ENCODE data around the gene OXSR1.
A peak's percentile ranks its signal among the peaks of the same experiment; 100 is the strongest.

Gene OXSR1

GRCh38 chr3:38139191-38139590 is 26.1 kb upstream of the OXSR1 start:
- Histone ChIP-seq H3K4me3 (ENCODE audit: low read depth in 1 of 2, low read length in 2 of 2) (peak overlapping the region; percentile 87 to 89), H3K36me3 (ENCODE audit: control insufficient read depth in 1 of 2, insufficient read depth in 2 of 2, low read length in 2 of 2) (peaks cover 21 to 26% of the 10 kb centered on the region in 2 donors), H3K27me3 (ENCODE audit: low read depth, low read length) (no peaks in the 10 kb centered on the region), H3K27ac (ENCODE audit: low read length) (peak overlapping the region; percentile 93), H3K9me3 (ENCODE audit: control insufficient read depth in 1 of 2, low read length in 2 of 2) (no peaks in the 10 kb centered on the region), H3K4me1 (ENCODE audit: control insufficient read depth in 1 of 2, insufficient read depth in 2 of 2, low read length in 2 of 2) (peaks cover 16 to 25% of the 10 kb centered on the region in 2 donors)

- Histone ChIP-seq H3K9me3 (ENCODE audit: control insufficient read depth in 1 of 2, low read length in 2 of 2) (no peaks in the 10 kb centered on the region), H3K27ac (ENCODE audit: low read length) (peak overlapping the region; percentile 93), H3K36me3 (ENCODE audit: control insufficient read depth in 1 of 2, insufficient read depth in 2 of 2, low read length in 2 of 2) (peaks cover 21 to 22% of the 10 kb centered on the region in 2 donors), H3K4me1 (ENCODE audit: control insufficient read depth in 1 of 2, insufficient read depth in 2 of 2, low read length in 2 of 2) (peaks cover 16 to 25% of the 10 kb centered on the region in 2 donors), H3K27me3 (ENCODE audit: low read depth, low read length) (no peaks in the 10 kb centered on the region), H3K4me3 (ENCODE audit: low read depth in 1 of 2, low read length in 2 of 2) (peak overlapping the region; percentile 87 to 89)
Observed at GRCh38 chr3:38139652-38140051, 25.7 kb upstream of the OXSR1 start.

GRCh38 chr3:38140326-38141172 is 24.8 kb upstream of the OXSR1 start:
- Histone ChIP-seq H3K27ac (ENCODE audit: low read length) (no peak overlapping the region), H3K4me3 (ENCODE audit: low read depth in 1 of 2, low read length in 2 of 2) (no peak overlapping the region), H3K4me1 (ENCODE audit: control insufficient read depth in 1 of 2, insufficient read depth in 2 of 2, low read length in 2 of 2) (peaks cover 16 to 20% of the 10 kb centered on the region in 2 donors), H3K36me3 (ENCODE audit: control insufficient read depth in 1 of 2, insufficient read depth in 2 of 2, low read length in 2 of 2) (peaks cover 19 to 21% of the 10 kb centered on the region in 2 donors), H3K27me3 (ENCODE audit: low read depth, low read length) (no peaks in the 10 kb centered on the region), H3K9me3 (ENCODE audit: control insufficient read depth in 1 of 2, low read length in 2 of 2) (no peaks in the 10 kb centered on the region)

DNA sequence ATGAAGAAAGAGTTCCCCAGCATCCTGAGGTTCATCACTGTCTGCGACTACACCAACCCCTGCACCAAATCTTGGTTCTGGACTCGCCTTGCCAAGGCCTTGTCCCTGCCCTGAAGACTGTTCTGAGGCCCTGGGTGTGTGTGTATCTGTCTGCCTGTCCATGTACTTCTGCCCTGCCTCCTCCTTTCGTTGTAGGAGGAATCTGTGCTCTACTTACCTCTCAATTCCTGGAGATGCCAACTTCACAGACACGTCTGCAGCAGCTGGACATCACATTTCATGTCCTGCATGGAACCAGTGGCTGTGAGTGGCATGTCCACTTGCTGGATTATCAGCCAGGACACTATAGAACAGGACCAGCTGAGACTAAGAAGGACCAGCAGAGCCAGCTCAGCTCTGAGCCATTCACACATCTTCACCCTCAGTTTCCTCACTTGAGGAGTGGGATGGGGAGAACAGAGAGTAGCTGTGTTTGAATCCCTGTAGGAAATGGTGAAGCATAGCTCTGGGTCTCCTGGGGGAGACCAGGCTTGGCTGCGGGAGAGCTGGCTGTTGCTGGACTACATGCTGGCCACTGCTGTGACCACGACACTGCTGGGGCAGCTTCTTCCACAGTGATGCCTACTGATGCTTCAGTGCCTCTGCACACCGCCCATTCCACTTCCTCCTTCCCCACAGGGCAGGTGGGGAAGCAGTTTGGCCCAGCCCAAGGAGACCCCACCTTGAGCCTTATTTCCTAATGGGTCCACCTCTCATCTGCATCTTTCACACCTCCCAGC is 24.0 kb upstream of the OXSR1 start:
- Histone ChIP-seq H3K4me3 (ENCODE audit: low read depth in 1 of 2, low read length in 2 of 2) (no peak overlapping the region), H3K27me3 (ENCODE audit: low read depth, low read length) (no peaks in the 10 kb centered on the region), H3K9me3 (ENCODE audit: control insufficient read depth in 1 of 2, low read length in 2 of 2) (no peaks in the 10 kb centered on the region), H3K4me1 (ENCODE audit: control insufficient read depth in 1 of 2, insufficient read depth in 2 of 2, low read length in 2 of 2) (peaks cover 13 to 16% of the 10 kb centered on the region in 2 donors), H3K27ac (ENCODE audit: low read length) (no peak overlapping the region), H3K36me3 (ENCODE audit: control insufficient read depth in 1 of 2, insufficient read depth in 2 of 2, low read length in 2 of 2) (peaks cover 19 to 21% of the 10 kb centered on the region in 2 donors)

GRCh38 chr3:38141952-38142273 is 23.4 kb upstream of the OXSR1 start:
- H3K4me3 ChIP-seq (ENCODE audit: low read depth in 1 of 2, low read length in 2 of 2): no peak overlapping the region
- H3K36me3 ChIP-seq (ENCODE audit: control insufficient read depth in 1 of 2, insufficient read depth in 2 of 2, low read length in 2 of 2): peaks cover 19 to 21% of the 10 kb centered on the region in 2 donors
- H3K4me1 ChIP-seq (ENCODE audit: control insufficient read depth in 1 of 2, insufficient read depth in 2 of 2, low read length in 2 of 2): peaks cover 13 to 16% of the 10 kb centered on the region in 2 donors
- H3K27me3 ChIP-seq (ENCODE audit: low read depth, low read length): no peaks in the 10 kb centered on the region
- H3K27ac ChIP-seq (ENCODE audit: low read length): no peak overlapping the region
- no peaks in the 10 kb centered on the region for H3K9me3 ChIP-seq (ENCODE audit: control insufficient read depth in 1 of 2, low read length in 2 of 2)

GRCh38 chr3:38142959-38143358 is 22.4 kb upstream of the OXSR1 start:
- H3K9me3 ChIP-seq (ENCODE audit: control insufficient read depth in 1 of 2, low read length in 2 of 2): no peaks in the 10 kb centered on the region
- no peaks in the 10 kb centered on the region for H3K27me3 ChIP-seq (ENCODE audit: low read depth, low read length)
- peaks cover 10 to 13% of the 10 kb centered on the region in 2 donors for H3K4me1 ChIP-seq (ENCODE audit: control insufficient read depth in 1 of 2, insufficient read depth in 2 of 2, low read length in 2 of 2)
- peaks cover 19 to 21% of the 10 kb centered on the region in 2 donors for H3K36me3 ChIP-seq (ENCODE audit: control insufficient read depth in 1 of 2, insufficient read depth in 2 of 2, low read length in 2 of 2)
- H3K4me3 ChIP-seq (ENCODE audit: low read depth in 1 of 2, low read length in 2 of 2): no peak overlapping the region
- no peak overlapping the region for H3K27ac ChIP-seq (ENCODE audit: low read length)

GRCh38 chr3:38143511-38143910 is 21.8 kb upstream of the OXSR1 start:
- Histone ChIP-seq H3K4me3 (ENCODE audit: low read depth in 1 of 2, low read length in 2 of 2) (no peak overlapping the region), H3K27ac (ENCODE audit: low read length) (no peak overlapping the region), H3K27me3 (ENCODE audit: low read depth, low read length) (no peaks in the 10 kb centered on the region), H3K4me1 (ENCODE audit: control insufficient read depth in 1 of 2, insufficient read depth in 2 of 2, low read length in 2 of 2) (peaks cover 10 to 11% of the 10 kb centered on the region in 2 donors), H3K9me3 (ENCODE audit: control insufficient read depth in 1 of 2, low read length in 2 of 2) (no peaks in the 10 kb centered on the region), H3K36me3 (ENCODE audit: control insufficient read depth in 1 of 2, insufficient read depth in 2 of 2, low read length in 2 of 2) (peaks cover 19 to 21% of the 10 kb centered on the region in 2 donors)

GRCh38 chr3:38146504-38146903 is 18.8 kb upstream of the OXSR1 start:
- Histone ChIP-seq H3K4me1 (ENCODE audit: control insufficient read depth in 1 of 2, insufficient read depth in 2 of 2, low read length in 2 of 2) (no peaks in the 10 kb centered on the region), H3K27me3 (ENCODE audit: low read depth, low read length) (no peaks in the 10 kb centered on the region), H3K27ac (ENCODE audit: low read length) (no peak overlapping the region), H3K4me3 (ENCODE audit: low read depth in 1 of 2, low read length in 2 of 2) (no peak overlapping the region), H3K9me3 (ENCODE audit: control insufficient read depth in 1 of 2, low read length in 2 of 2) (no peaks in the 10 kb centered on the region), H3K36me3 (ENCODE audit: control insufficient read depth in 1 of 2, insufficient read depth in 2 of 2, low read length in 2 of 2) (peaks cover 10 to 12% of the 10 kb centered on the region in 2 donors)

DNA sequence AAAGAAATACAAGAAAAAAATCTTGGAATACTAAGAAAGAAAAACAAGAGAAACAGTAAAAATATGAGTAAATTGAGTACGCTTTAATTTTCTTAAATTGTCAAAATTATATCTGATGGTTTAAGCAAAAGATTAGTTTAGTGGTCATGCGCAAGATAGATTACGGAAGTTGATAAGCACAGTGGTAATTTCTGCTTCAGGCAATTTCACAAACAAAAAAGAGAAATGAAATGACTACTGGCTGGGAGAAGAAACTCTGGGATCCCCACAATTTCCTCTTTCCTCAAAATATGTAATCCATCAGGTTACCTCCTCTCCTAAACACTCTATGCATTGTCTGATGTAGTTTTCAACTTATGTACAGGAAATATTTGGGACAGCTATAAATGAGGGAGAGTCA is 17.9 kb upstream of the OXSR1 start:
- H3K4me1 ChIP-seq (ENCODE audit: control insufficient read depth in 1 of 2, insufficient read depth in 2 of 2, low read length in 2 of 2): no peaks in the 10 kb centered on the region
- H3K4me3 ChIP-seq (ENCODE audit: low read depth in 1 of 2, low read length in 2 of 2): no peak overlapping the region
- H3K36me3 ChIP-seq (ENCODE audit: control insufficient read depth in 1 of 2, insufficient read depth in 2 of 2, low read length in 2 of 2): peaks cover 2 to 3% of the 10 kb centered on the region in 2 donors
- no peaks in the 10 kb centered on the region for H3K27me3 ChIP-seq (ENCODE audit: low read depth, low read length)
- H3K9me3 ChIP-seq (ENCODE audit: control insufficient read depth in 1 of 2, low read length in 2 of 2): no peaks in the 10 kb centered on the region
- no peak overlapping the region for H3K27ac ChIP-seq (ENCODE audit: low read length)

DNA sequence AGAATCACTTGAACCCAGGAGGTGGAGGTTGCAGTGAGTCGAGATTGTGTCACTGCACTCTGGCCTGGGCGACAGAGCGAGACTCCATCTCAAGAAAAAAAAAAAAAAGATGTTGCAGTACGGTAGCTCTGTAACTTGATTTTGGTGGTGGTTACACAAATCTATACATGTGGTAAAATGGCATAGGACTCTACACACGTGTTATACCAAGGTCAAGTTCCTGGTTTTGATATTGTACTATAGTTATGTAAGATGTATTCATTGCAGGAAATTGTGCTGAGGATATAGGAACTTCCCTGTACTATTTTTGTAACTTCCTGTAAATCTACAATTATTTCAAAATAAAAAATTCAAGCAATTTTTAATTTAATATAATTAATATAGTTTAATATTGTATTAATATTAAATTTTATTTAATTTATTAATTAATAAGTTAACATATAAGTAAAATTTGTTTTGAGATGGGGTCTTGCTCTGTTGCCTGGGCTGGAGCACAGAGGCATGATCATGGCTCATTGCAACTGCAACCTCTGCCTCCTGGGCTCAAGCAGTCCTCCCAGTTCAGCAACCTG is 16.9 kb upstream of the OXSR1 start:
- no peaks in the 10 kb centered on the region for H3K9me3 ChIP-seq (ENCODE audit: control insufficient read depth in 1 of 2, low read length in 2 of 2)
- H3K27me3 ChIP-seq (ENCODE audit: low read depth, low read length): no peaks in the 10 kb centered on the region
- H3K4me3 ChIP-seq (ENCODE audit: low read depth in 1 of 2, low read length in 2 of 2): no peak overlapping the region
- H3K27ac ChIP-seq (ENCODE audit: low read length): no peak overlapping the region
- H3K4me1 ChIP-seq (ENCODE audit: control insufficient read depth in 1 of 2, insufficient read depth in 2 of 2, low read length in 2 of 2): no peaks in the 10 kb centered on the region
- no peaks in the 10 kb centered on the region for H3K36me3 ChIP-seq (ENCODE audit: control insufficient read depth in 1 of 2, insufficient read depth in 2 of 2, low read length in 2 of 2)

DNA sequence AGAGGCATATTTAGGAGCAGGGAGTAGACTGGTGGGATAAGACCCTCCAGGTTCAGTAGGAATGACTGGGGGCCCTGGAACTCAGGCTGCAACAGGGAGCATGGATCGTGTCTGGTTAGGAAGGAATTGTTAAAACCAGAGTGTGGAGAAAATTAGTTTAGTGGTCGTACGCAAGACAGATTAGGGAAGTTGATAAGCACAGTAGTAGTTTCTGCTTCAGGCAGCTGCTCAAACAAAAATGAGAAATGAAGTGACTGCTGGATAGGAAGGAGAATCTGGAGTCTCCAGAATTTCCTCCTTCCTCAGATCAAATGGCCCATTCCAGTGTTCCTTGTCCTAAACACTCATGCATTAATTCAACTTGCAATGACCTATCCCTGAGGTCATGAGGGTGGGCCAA is 15.6 kb upstream of the OXSR1 start:
- Histone ChIP-seq H3K4me1 (ENCODE audit: control insufficient read depth in 1 of 2, insufficient read depth in 2 of 2, low read length in 2 of 2) (no peaks in the 10 kb centered on the region), H3K9me3 (ENCODE audit: control insufficient read depth in 1 of 2, low read length in 2 of 2) (no peaks in the 10 kb centered on the region), H3K4me3 (ENCODE audit: low read depth in 1 of 2, low read length in 2 of 2) (no peak overlapping the region), H3K36me3 (ENCODE audit: control insufficient read depth in 1 of 2, insufficient read depth in 2 of 2, low read length in 2 of 2) (no peaks in the 10 kb centered on the region), H3K27me3 (ENCODE audit: low read depth, low read length) (no peaks in the 10 kb centered on the region), H3K27ac (ENCODE audit: low read length) (no peak overlapping the region)
